Transverse colon (tissue), 4 donors: ENCODE results near the gene OR2H1. TPM values are rescaled to one million over a fixed set of nuclear protein-coding genes. Genes with fewer than 3 reads are reported as not detected.

Experiments used
- DNase-seq: peaks from one replicate; pipeline ENCODE4 v3.0.0-alpha.2; 2019
- H3K27ac ChIP-seq, 4 donors: fragments of 200-600 bp; sonication (generic); 2 replicates each; pipeline ENCODE4 v1.5.1; 2016 to 2018; ENCODE audit warnings: inconsistent platforms in 4 of 4
- H3K27me3 ChIP-seq: fragments of 200-600 bp; sonication (generic); 2 replicates; pipeline ENCODE4 v1.5.1; 2017; ENCODE audit warnings: inconsistent platforms
- H3K36me3 ChIP-seq, 4 donors: fragments of 200-600 bp; sonication (generic); 2 replicates each; pipeline ENCODE4 v1.5.1; 2017 to 2019; ENCODE audit warnings: inconsistent platforms in 4 of 4
- H3K4me1 ChIP-seq, 4 donors: fragments of 200-600 bp; sonication (generic); 2 replicates each; pipeline ENCODE4 v1.5.1; 2017 to 2020; ENCODE audit warnings: inconsistent platforms in 4 of 4
- H3K4me3 ChIP-seq, 4 donors: fragments of 200-600 bp; sonication (generic); 1 replicate in 1 of 4; 2 replicates in 3 of 4; pipeline versions ENCODE4 v1.5.1 to v1.6.1; 2017 to 2019; ENCODE audit warnings: inconsistent platforms in 4 of 4
- H3K9me3 ChIP-seq, 2 donors: fragments of 200-600 bp; sonication (generic); 2 replicates each; pipeline ENCODE4 v1.5.1; 2017 to 2019; ENCODE audit warnings: inconsistent platforms in 2 of 2
- CTCF ChIP-seq, 5 experiments: fragments of 200-600 bp in 3 of 5; fragments of 450-650 bp in 2 of 5; sonication (generic) in 3 of 5; IDR thresholded peaks; 1 replicate in 2 of 5; 2 replicates in 3 of 5; pipeline ENCODE4 v1.5.1; 2016 to 2017; ENCODE audit warnings: antibody characterized with exemption in 5 of 5, inconsistent platforms in 3 of 5, mild to moderate bottlenecking in 2 of 5, moderate library complexity in 1 of 5
- EP300 ChIP-seq: sonication (generic); formaldehyde crosslinking; IDR thresholded peaks from one replicate; pipeline ENCODE4 v1.6.1; 2017; ENCODE audit warnings: antibody characterized with exemption, low read depth
- POLR2A ChIP-seq: fragments of 450-650 bp; IDR thresholded peaks from one replicate; pipeline ENCODE4 v1.6.1; 2016; ENCODE audit warnings: antibody characterized with exemption, mild to moderate bottlenecking, moderate library complexity
- POLR2AphosphoS5 ChIP-seq, 3 donors: sonication (generic); formaldehyde crosslinking; IDR thresholded peaks; one replicate each; pipeline ENCODE4 v1.6.1; 2016; ENCODE audit warnings: antibody characterized with exemption in 3 of 3
- whole genome bisulfite sequencing, 2 donors: methylation state at CpG; one replicate each; pipeline ENCODE4 v1.1.5; 2018; ENCODE audit warnings: low coverage in 1 of 2; 5-methylcytosine and 5-hydroxymethylcytosine counted together
- in situ Hi-C, 4 donors: fragments of 200-750 bp; cut with MboI; loops; one replicate each; pipeline versions ENCODE4 v1.15.0 to v1.15.1; 2017; ENCODE audit warnings: low sequenced_read_pairs in 3 of 4, low pct_ligation_motif_present in 1 of 4, low pct_unique_long_range_greater_than_20kb in 1 of 4
- intact Hi-C: fragments of 100-400 bp; cut with DNase I; formaldehyde crosslinking; loops from one replicate; pipeline ENCODE4 v1.15.1; 2023; ENCODE audit warnings: low total_unique reads
- total RNA-seq, 4 donors: library from RNA; depleted of rRNA; stranded (reverse); fragments of >200 nt; gene quantifications; one replicate each; pipeline ENCODE4 v1.1.0, GENCODE V29; 2016

The OR2H1 gene
- total RNA-seq, 4 donors from 2014 or later, result not detected

- 73 to 85% methylated on average over 5 of the region's 5 CpGs for WGBS, 2 donors
- peaks cover 3% of the 10 kb centered on the region for H3K27me3 ChIP-seq
- H3K27ac ChIP-seq, result no peak overlapping the region
- in situ Hi-C loops (no loop called here), intact Hi-C loops (no loop called here)
- H3K9me3 ChIP-seq, result no peaks in the 10 kb centered on the region
- no peak overlapping the region for H3K4me3 ChIP-seq
- no peaks in the 10 kb centered on the region for H3K4me1 ChIP-seq
- TF ChIP-seq EP300, result no peak
- no peak for TF ChIP-seq POLR2AphosphoS5 (IDR thresholded peaks at IDR 0.05)
- no peak for TF ChIP-seq CTCF (IDR thresholded peaks at IDR 0.05)
- TF ChIP-seq POLR2A, result no peak
- no peaks in the 10 kb centered on the region for H3K36me3 ChIP-seq
- no peak for DNase-seq
Measured at GRCh38 chr6:29461021-29461814, 4.3 kb downstream of the OR2H1 start.

GRCh38 chr6:29462022-29462421 is 5.1 kb downstream of the OR2H1 start:
- H3K27me3 ChIP-seq, result peaks cover 3% of the 10 kb centered on the region
- no peaks in the 10 kb centered on the region for H3K4me1 ChIP-seq
- H3K9me3 ChIP-seq, result no peaks in the 10 kb centered on the region
- no peaks in the 10 kb centered on the region for H3K36me3 ChIP-seq
- WGBS, 2 donors, result 58 to 78% methylated on average over 2 to 6 of the region's 6 CpGs
- no peak overlapping the region for H3K4me3 ChIP-seq
- in situ Hi-C loops, result no loop called here
- intact Hi-C loops, result no loop called here
- DNase-seq, result no peak
- H3K27ac ChIP-seq, result no peak overlapping the region
- no peak for TF ChIP-seq CTCF (IDR thresholded peaks at IDR 0.05)
- TF ChIP-seq POLR2A, result no peak
- TF ChIP-seq EP300, result no peak
- TF ChIP-seq POLR2AphosphoS5 (IDR thresholded peaks at IDR 0.05), result no peak

DNA sequence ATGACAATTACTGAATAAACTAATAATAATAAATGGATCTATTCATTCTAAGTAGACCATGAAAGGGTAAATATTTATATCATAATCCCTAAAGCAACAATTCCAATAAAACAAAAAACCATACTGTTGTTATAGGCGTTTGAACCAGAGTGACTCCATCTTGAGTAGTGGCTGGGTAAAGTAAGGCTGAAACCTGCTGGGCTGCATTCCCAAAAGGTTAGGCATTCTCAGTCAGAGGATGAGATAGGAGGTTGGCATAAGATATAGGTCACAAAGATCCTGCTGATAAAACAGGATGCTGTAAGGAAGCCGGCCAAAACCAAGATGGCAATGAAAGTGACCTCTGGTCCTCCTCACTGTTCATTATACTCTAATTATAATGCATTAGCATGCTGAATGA is 8.3 kb downstream of the OR2H1 start:
- no peak for TF ChIP-seq CTCF (IDR thresholded peaks at IDR 0.05)
- TF ChIP-seq POLR2A, result no peak
- no peak for TF ChIP-seq EP300
- no peak for TF ChIP-seq POLR2AphosphoS5 (IDR thresholded peaks at IDR 0.05)
- intact Hi-C loops, result no loop called here
- DNase-seq, result no peak
- Histone ChIP-seq H3K9me3 (no peaks in the 10 kb centered on the region), H3K36me3 (no peaks in the 10 kb centered on the region), H3K4me3 (no peak overlapping the region), H3K27ac (no peak overlapping the region), H3K4me1 (no peaks in the 10 kb centered on the region), H3K27me3 (peaks cover 3% of the 10 kb centered on the region)
- in situ Hi-C loops, result no loop called here
- WGBS, 2 donors, result 62 to 70% methylated on average over 2 of the region's 2 CpGs

- no peak for TF ChIP-seq POLR2A
- WGBS, 2 donors, result 79 to 100% methylated on average over 2 of the region's 2 CpGs
Measured at GRCh38 chr6:29465801-29466200, 8.8 kb downstream of the OR2H1 start.

DNA sequence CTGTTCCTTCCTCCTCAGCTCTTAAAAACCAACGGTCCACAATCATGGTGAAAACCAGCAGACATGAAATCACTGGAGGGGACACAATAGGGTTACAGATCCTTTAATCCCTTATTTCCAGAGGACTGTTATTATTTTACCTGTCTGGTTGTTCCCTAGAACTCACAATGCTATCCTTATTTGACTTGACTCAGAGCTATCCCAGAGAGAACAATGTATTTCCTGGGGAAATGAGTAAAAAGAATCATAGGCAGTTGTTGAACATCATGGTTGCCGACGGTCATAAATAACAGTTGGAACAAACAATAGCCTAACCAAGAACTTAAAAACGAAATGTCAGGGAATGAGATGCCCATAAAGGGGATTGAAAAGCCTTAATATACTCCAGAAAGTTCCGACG is 9.3 kb downstream of the OR2H1 start:
- WGBS, 2 donors, result 57 to 69% methylated on average over 5 to 6 of the region's 6 CpGs
- TF ChIP-seq EP300 (no peak), CTCF (IDR thresholded peaks at IDR 0.05) (no peak), POLR2A (no peak), POLR2AphosphoS5 (IDR thresholded peaks at IDR 0.05) (no peak)
- Histone ChIP-seq H3K27ac (no peak overlapping the region), H3K4me3 (no peak overlapping the region), H3K9me3 (no peaks in the 10 kb centered on the region), H3K27me3 (peaks cover 3% of the 10 kb centered on the region), H3K36me3 (no peaks in the 10 kb centered on the region), H3K4me1 (no peaks in the 10 kb centered on the region)
- DNase-seq, result no peak
- in situ Hi-C loops, result no loop called here
- intact Hi-C loops, result no loop called here

More at GRCh38 chr6:29465801-29466200, 8.8 kb downstream of the OR2H1 start:
- peaks cover 3% of the 10 kb centered on the region for H3K27me3 ChIP-seq
- no peaks in the 10 kb centered on the region for H3K9me3 ChIP-seq
- no peak overlapping the region for H3K4me3 ChIP-seq
- intact Hi-C loops (no loop called here), in situ Hi-C loops (no loop called here)
- no peaks in the 10 kb centered on the region for H3K4me1 ChIP-seq
- no peak overlapping the region for H3K27ac ChIP-seq
- H3K36me3 ChIP-seq, result no peaks in the 10 kb centered on the region
- DNase-seq, result no peak
